ENCODE results near the gene QSOX1.

QSOX1 gene

GRCh38 chr1:180155182-180155682 lies 563 bp downstream of the QSOX1 start:
- peak overlapping the region; percentile 53 for H3K9ac ChIP-seq (ENCODE audit: low read length)
- no peak overlapping the region for H3K27ac ChIP-seq (ENCODE audit: low read length)
- peaks cover 16% of the 10 kb centered on the region for H3K4me1 ChIP-seq (ENCODE audit: low read length)
- TF ChIP-seq CTCF (IDR thresholded peaks at IDR 0.05; ENCODE audit: low read depth, low read length) (no peak), EZH2phosphoT487 (IDR thresholded peaks at IDR 0.05; ENCODE audit: low read depth) (no peak)
- no peaks in the 10 kb centered on the region for H3K36me3 ChIP-seq (replicated peaks; ENCODE audit: low read depth, low read length)
- no peaks in the 10 kb centered on the region for H3K79me2 ChIP-seq (ENCODE audit: low read length)
- no peaks in the 10 kb centered on the region for H3K9me3 ChIP-seq (ENCODE audit: insufficient read depth, low read length)
- H2AFZ ChIP-seq (ENCODE audit: low read depth, low read length) = peak overlapping the region; percentile 70
- peak overlapping the region; percentile 92 for H3K4me3 ChIP-seq (ENCODE audit: low read length)
- no peaks in the 10 kb centered on the region for H3K27me3 ChIP-seq (ENCODE audit: low read depth, low read length)
- no peaks in the 10 kb centered on the region for H4K20me1 ChIP-seq (ENCODE audit: insufficient read depth, low read length)
- peak overlapping the region; percentile 93 for H3K4me2 ChIP-seq (ENCODE audit: low read length)

GRCh38 chr1:180156201-180156600 lies 1.5 kb downstream of the QSOX1 start:
- no peaks in the 10 kb centered on the region for H3K27me3 ChIP-seq (ENCODE audit: low read depth, low read length)
- TF ChIP-seq CTCF (IDR thresholded peaks at IDR 0.05; ENCODE audit: low read depth, low read length) = no peak
- no peak for TF ChIP-seq EZH2phosphoT487 (IDR thresholded peaks at IDR 0.05; ENCODE audit: low read depth)
- no peaks in the 10 kb centered on the region for H3K36me3 ChIP-seq (replicated peaks; ENCODE audit: low read depth, low read length)
- H3K4me2 ChIP-seq (ENCODE audit: low read length) = no peak overlapping the region
- no peak overlapping the region for H3K9ac ChIP-seq (ENCODE audit: low read length)
- H3K4me1 ChIP-seq (ENCODE audit: low read length) = peaks cover 16% of the 10 kb centered on the region
- no peak overlapping the region for H3K4me3 ChIP-seq (ENCODE audit: low read length)
- H3K9me3 ChIP-seq (ENCODE audit: insufficient read depth, low read length) = no peaks in the 10 kb centered on the region
- H4K20me1 ChIP-seq (ENCODE audit: insufficient read depth, low read length) = no peaks in the 10 kb centered on the region
- H2AFZ ChIP-seq (ENCODE audit: low read depth, low read length) = no peak overlapping the region
- no peak overlapping the region for H3K27ac ChIP-seq (ENCODE audit: low read length)
- H3K79me2 ChIP-seq (ENCODE audit: low read length) = no peaks in the 10 kb centered on the region

GRCh38 chr1:180156631-180157091 lies 2.0 kb downstream of the QSOX1 start:
- Histone ChIP-seq H2AFZ (ENCODE audit: low read depth, low read length) (no peak overlapping the region), H3K27me3 (ENCODE audit: low read depth, low read length) (no peaks in the 10 kb centered on the region), H3K9ac (ENCODE audit: low read length) (no peak overlapping the region), H4K20me1 (ENCODE audit: insufficient read depth, low read length) (no peaks in the 10 kb centered on the region), H3K79me2 (ENCODE audit: low read length) (no peaks in the 10 kb centered on the region), H3K4me3 (ENCODE audit: low read length) (no peak overlapping the region), H3K27ac (ENCODE audit: low read length) (no peak overlapping the region), H3K9me3 (ENCODE audit: insufficient read depth, low read length) (no peaks in the 10 kb centered on the region), H3K36me3 (replicated peaks; ENCODE audit: low read depth, low read length) (no peaks in the 10 kb centered on the region), H3K4me2 (ENCODE audit: low read length) (no peak overlapping the region), H3K4me1 (ENCODE audit: low read length) (peaks cover 16% of the 10 kb centered on the region)
- TF ChIP-seq CTCF (IDR thresholded peaks at IDR 0.05; ENCODE audit: low read depth, low read length) (no peak), EZH2phosphoT487 (IDR thresholded peaks at IDR 0.05; ENCODE audit: low read depth) (no peak)

- Histone ChIP-seq H4K20me1 (ENCODE audit: insufficient read depth, low read length) (no peaks in the 10 kb centered on the region), H3K27me3 (ENCODE audit: low read depth, low read length) (no peaks in the 10 kb centered on the region), H3K79me2 (ENCODE audit: low read length) (no peaks in the 10 kb centered on the region), H3K9ac (ENCODE audit: low read length) (no peak overlapping the region), H3K4me3 (ENCODE audit: low read length) (no peak overlapping the region), H3K36me3 (replicated peaks; ENCODE audit: low read depth, low read length) (no peaks in the 10 kb centered on the region), H2AFZ (ENCODE audit: low read depth, low read length) (no peak overlapping the region), H3K9me3 (ENCODE audit: insufficient read depth, low read length) (no peaks in the 10 kb centered on the region), H3K4me1 (ENCODE audit: low read length) (peaks cover 16% of the 10 kb centered on the region), H3K27ac (ENCODE audit: low read length) (no peak overlapping the region), H3K4me2 (ENCODE audit: low read length) (no peak overlapping the region)
- TF ChIP-seq EZH2phosphoT487 (IDR thresholded peaks at IDR 0.05; ENCODE audit: low read depth) = no peak
- no peak for TF ChIP-seq CTCF (IDR thresholded peaks at IDR 0.05; ENCODE audit: low read depth, low read length)
Measured at GRCh38 chr1:180157108-180157507, 2.4 kb downstream of the QSOX1 start.

Measured in OCI-LY3 (cell line).